Mesendoderm (in vitro differentiated cells): ENCODE data around the gene CAMK1G.

ENCODE experiments used
- DNase-seq: peaks from one replicate; pipeline ENCODE4 v3.0.0; 2013
- H2AK5ac ChIP-seq: 2 replicates; pipeline ENCODE4 v1.6.1; 2013; ENCODE audit warnings: low read length, inconsistent platforms
- H2BK120ac ChIP-seq: 2 replicates; pipeline ENCODE4 v1.6.1; 2013; ENCODE audit warnings: low read depth, mild to moderate bottlenecking, low read length, moderate library complexity, mixed read lengths
- H2BK15ac ChIP-seq: replicated peaks from 2 replicates; pipeline ENCODE4 v1.6.1; 2013; ENCODE audit warnings: low read depth, mild to moderate bottlenecking, moderate library complexity
- H2BK5ac ChIP-seq: 2 replicates; pipeline ENCODE4 v1.6.1; 2013; ENCODE audit warnings: low read length, inconsistent platforms
- H3K18ac ChIP-seq: 2 replicates; pipeline ENCODE4 v1.6.1; 2013; ENCODE audit warnings: mild to moderate bottlenecking, low read length, mixed read lengths
- H3K23ac ChIP-seq: one replicate; pipeline ENCODE4 v1.6.1; 2013; ENCODE audit warnings: low read length
- H3K27ac ChIP-seq: 2 replicates; pipeline ENCODE4 v1.5.1; 2013; ENCODE audit warnings: low read depth, mild to moderate bottlenecking, inconsistent platforms, low read length, moderate library complexity
- H3K27me3 ChIP-seq: 2 replicates; pipeline ENCODE4 v1.6.1; 2013; ENCODE audit warnings: low read length, control low read depth, mild to moderate bottlenecking, inconsistent platforms; ENCODE audit not compliant: insufficient read depth, poor library complexity
- H3K36me3 ChIP-seq: 2 replicates; pipeline ENCODE4 v1.6.1; 2013; ENCODE audit warnings: low read length, inconsistent platforms; ENCODE audit not compliant: control insufficient read depth, insufficient read depth
- H3K4ac ChIP-seq: one replicate; pipeline ENCODE4 v1.6.1; 2013; ENCODE audit warnings: low read depth, mild to moderate bottlenecking, low read length, moderate library complexity
- H3K4me1 ChIP-seq: 2 replicates; pipeline ENCODE4 v1.6.1; 2013; ENCODE audit warnings: low read depth, low read length, inconsistent platforms; ENCODE audit not compliant: control insufficient read depth
- H3K4me2 ChIP-seq: 2 replicates; pipeline ENCODE4 v1.6.1; 2013; ENCODE audit warnings: low read length
- H3K4me3 ChIP-seq: 2 replicates; pipeline ENCODE4 v1.5.1; 2013; ENCODE audit warnings: mild to moderate bottlenecking, low read length
- H3K56ac ChIP-seq: one replicate; pipeline ENCODE4 v1.6.1; 2013; ENCODE audit warnings: low read length
- H3K79me1 ChIP-seq: 2 replicates; pipeline ENCODE4 v1.6.1; 2013; ENCODE audit warnings: low read length, inconsistent platforms
- H3K79me2 ChIP-seq: 2 replicates; pipeline ENCODE4 v1.6.1; 2013; ENCODE audit warnings: mild to moderate bottlenecking, low read length; ENCODE audit not compliant: control insufficient read depth, insufficient read depth
- H3K9ac ChIP-seq: 2 replicates; pipeline ENCODE4 v1.6.1; 2013; ENCODE audit warnings: low read length, inconsistent platforms
- H4K5ac ChIP-seq: one replicate; pipeline ENCODE4 v1.6.1; 2013; ENCODE audit warnings: low read length
- H4K8ac ChIP-seq: one replicate; pipeline ENCODE4 v1.6.1; 2013; ENCODE audit warnings: low read depth, mild to moderate bottlenecking, control low read depth, low read length, moderate library complexity
- WGBS: extraction: QIAGEN DNeasy Blood & Tissue Kit; methylation state at CpG from one replicate; pipeline ENCODE4 v1.1.7; 2013; ENCODE audit warnings: low lambda C conversion rate, missing lambda C conversion rate; ENCODE audit not compliant: insufficient coverage; ENCODE audit errors: extremely low coverage; 5-methylcytosine and 5-hydroxymethylcytosine counted together

CAMK1G gene

GRCh38 chr1:209610631-209610905, 27.1 kb downstream of the CAMK1G start:
- WGBS: no CpG with 5 or more reads among the region's 3 CpGs
- Histone ChIP-seq H3K36me3 (no peaks in the 10 kb centered on the region), H3K27me3 (no peaks in the 10 kb centered on the region), H3K9ac (no peak overlapping the region), H3K56ac (no peak overlapping the region), H3K4ac (no peak overlapping the region), H3K79me1 (no peaks in the 10 kb centered on the region), H3K79me2 (no peaks in the 10 kb centered on the region), H2AK5ac (no peak overlapping the region), H3K27ac (no peak overlapping the region), H2BK120ac (no peak overlapping the region), H3K4me2 (no peak overlapping the region), H2BK5ac (no peak overlapping the region), H4K8ac (no peak overlapping the region), H3K4me1 (no peaks in the 10 kb centered on the region), H4K5ac (no peak overlapping the region), H3K4me3 (no peak overlapping the region), H3K18ac (no peak overlapping the region), H3K23ac (no peak overlapping the region), H2BK15ac (no peak overlapping the region)
- no peak for DNase-seq

- no peak overlapping the region for H3K18ac ChIP-seq
- no peak overlapping the region for H3K4me2 ChIP-seq
- no peaks in the 10 kb centered on the region for H3K4me1 ChIP-seq
- H2BK15ac ChIP-seq: no peak overlapping the region
- H3K27me3 ChIP-seq: no peaks in the 10 kb centered on the region
- WGBS: no CpG with 5 or more reads among the region's 13 CpGs
- no peak overlapping the region for H3K23ac ChIP-seq
- no peak for DNase-seq
- H2AK5ac ChIP-seq: no peak overlapping the region
- no peaks in the 10 kb centered on the region for H3K36me3 ChIP-seq
- no peak overlapping the region for H4K5ac ChIP-seq
- no peaks in the 10 kb centered on the region for H3K79me1 ChIP-seq
- H3K56ac ChIP-seq: no peak overlapping the region
- no peak overlapping the region for H3K4ac ChIP-seq
- no peak overlapping the region for H4K8ac ChIP-seq
- no peak overlapping the region for H3K4me3 ChIP-seq
- no peaks in the 10 kb centered on the region for H3K79me2 ChIP-seq
- H2BK5ac ChIP-seq: no peak overlapping the region
- no peak overlapping the region for H3K27ac ChIP-seq
- no peak overlapping the region for H3K9ac ChIP-seq
- no peak overlapping the region for H2BK120ac ChIP-seq
Observed at GRCh38 chr1:209611771-209612570, 28.5 kb downstream of the CAMK1G start.

GRCh38 chr1:209612646-209613399, 29.3 kb downstream of the CAMK1G start:
- Histone ChIP-seq H3K23ac (no peak overlapping the region), H2BK120ac (no peak overlapping the region), H3K27me3 (no peaks in the 10 kb centered on the region), H3K18ac (no peak overlapping the region), H2BK5ac (no peak overlapping the region), H2BK15ac (no peak overlapping the region), H3K4me2 (no peak overlapping the region), H3K79me2 (no peaks in the 10 kb centered on the region), H4K5ac (no peak overlapping the region), H4K8ac (no peak overlapping the region), H3K36me3 (no peaks in the 10 kb centered on the region), H3K79me1 (no peaks in the 10 kb centered on the region), H3K4me1 (no peaks in the 10 kb centered on the region), H2AK5ac (no peak overlapping the region), H3K56ac (no peak overlapping the region), H3K27ac (no peak overlapping the region), H3K4ac (no peak overlapping the region), H3K9ac (no peak overlapping the region), H3K4me3 (no peak overlapping the region)
- no CpG with 5 or more reads among the region's 12 CpGs for WGBS
- DNase-seq: no peak

GRCh38 chr1:209613400-209614150, 30.1 kb downstream of the CAMK1G start:
- Histone ChIP-seq H3K56ac (no peak overlapping the region), H3K27ac (no peak overlapping the region), H3K36me3 (no peaks in the 10 kb centered on the region), H3K4me1 (no peaks in the 10 kb centered on the region), H3K18ac (no peak overlapping the region), H4K8ac (no peak overlapping the region), H3K4me3 (no peak overlapping the region), H3K23ac (no peak overlapping the region), H3K27me3 (no peaks in the 10 kb centered on the region), H3K9ac (no peak overlapping the region), H2BK5ac (no peak overlapping the region), H3K4me2 (no peak overlapping the region), H3K79me1 (no peaks in the 10 kb centered on the region), H3K4ac (no peak overlapping the region), H2BK120ac (no peak overlapping the region), H4K5ac (no peak overlapping the region), H3K79me2 (no peaks in the 10 kb centered on the region), H2AK5ac (no peak overlapping the region), H2BK15ac (no peak overlapping the region)
- WGBS: no CpG with 5 or more reads among the region's 4 CpGs
- no peak for DNase-seq

GRCh38 chr1:209614151-209614420, 30.6 kb downstream of the CAMK1G start:
- Histone ChIP-seq H2BK120ac (no peak overlapping the region), H3K9ac (no peak overlapping the region), H3K56ac (no peak overlapping the region), H2AK5ac (no peak overlapping the region), H3K4me2 (no peak overlapping the region), H3K79me2 (no peaks in the 10 kb centered on the region), H3K4ac (no peak overlapping the region), H3K23ac (no peak overlapping the region), H3K18ac (no peak overlapping the region), H3K27ac (no peak overlapping the region), H3K36me3 (no peaks in the 10 kb centered on the region), H4K8ac (no peak overlapping the region), H3K4me3 (no peak overlapping the region), H3K27me3 (no peaks in the 10 kb centered on the region), H3K4me1 (no peaks in the 10 kb centered on the region), H3K79me1 (no peaks in the 10 kb centered on the region), H2BK15ac (no peak overlapping the region), H4K5ac (no peak overlapping the region), H2BK5ac (no peak overlapping the region)
- no CpG with 5 or more reads among the region's 5 CpGs for WGBS
- no peak for DNase-seq
